ENCODE data around the gene TFB2M. TPM values are rescaled to one million over a fixed set of nuclear protein-coding genes. Genes with fewer than 3 reads are reported as not detected.

TFB2M gene
- polyA plus RNA-seq, 3 donors, result 4.9 to 9.7 (median 7.9) TPM

- H3K9me3 ChIP-seq (replicated peaks in 1 of 2; ENCODE audit: control insufficient read depth in 1 of 2, insufficient read depth in 1 of 2, low read length in 2 of 2), result peaks cover 39 to 99% of the 10 kb centered on the region in 2 donors
- WGBS (ENCODE audit: insufficient coverage), result 100% methylated on average over 1 of the region's 1 CpG
Measured at GRCh38 chr1:246519514-246519913, 46.5 kb downstream of the TFB2M start.

GRCh38 chr1:246518456-246519205 is 47.4 kb downstream of the TFB2M start:
- H3K27me3 Mint-ChIP-seq (ENCODE audit: low read depth in 3 of 3), result peaks cover 0 to 3% (median 3%) of the 10 kb centered on the region in 3 donors
- H3K4me3 ChIP-seq (replicated peaks in 1 of 3; ENCODE audit: low read depth in 2 of 3, low read length in 3 of 3), result no peak overlapping the region
- TF ChIP-seq, protein P1, sequence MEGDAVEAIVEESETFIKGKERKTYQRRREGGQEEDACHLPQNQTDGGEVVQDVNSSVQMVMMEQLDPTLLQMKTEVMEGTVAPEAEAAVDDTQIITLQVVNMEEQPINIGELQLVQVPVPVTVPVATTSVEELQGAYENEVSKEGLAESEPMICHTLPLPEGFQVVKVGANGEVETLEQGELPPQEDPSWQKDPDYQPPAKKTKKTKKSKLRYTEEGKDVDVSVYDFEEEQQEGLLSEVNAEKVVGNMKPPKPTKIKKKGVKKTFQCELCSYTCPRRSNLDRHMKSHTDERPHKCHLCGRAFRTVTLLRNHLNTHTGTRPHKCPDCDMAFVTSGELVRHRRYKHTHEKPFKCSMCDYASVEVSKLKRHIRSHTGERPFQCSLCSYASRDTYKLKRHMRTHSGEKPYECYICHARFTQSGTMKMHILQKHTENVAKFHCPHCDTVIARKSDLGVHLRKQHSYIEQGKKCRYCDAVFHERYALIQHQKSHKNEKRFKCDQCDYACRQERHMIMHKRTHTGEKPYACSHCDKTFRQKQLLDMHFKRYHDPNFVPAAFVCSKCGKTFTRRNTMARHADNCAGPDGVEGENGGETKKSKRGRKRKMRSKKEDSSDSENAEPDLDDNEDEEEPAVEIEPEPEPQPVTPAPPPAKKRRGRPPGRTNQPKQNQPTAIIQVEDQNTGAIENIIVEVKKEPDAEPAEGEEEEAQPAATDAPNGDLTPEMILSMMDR (IDR thresholded peaks at IDR 0.05), result no peak
- no peaks in the 10 kb centered on the region for H3K36me3 ChIP-seq (replicated peaks in 1 of 2; ENCODE audit: control insufficient read depth in 1 of 2, insufficient read depth in 2 of 2, low read length in 2 of 2)
- H3K4me1 ChIP-seq (ENCODE audit: control insufficient read depth in 1 of 2, insufficient read depth in 2 of 2, low read length in 2 of 2), result no peaks in the 10 kb centered on the region
- H4K20me1 ChIP-seq (ENCODE audit: insufficient read depth, low read length), result no peaks in the 10 kb centered on the region
- no peak overlapping the region for H2AFZ ChIP-seq (ENCODE audit: insufficient read depth, low read depth, low read length, poor library complexity, severe bottlenecking)
- no peaks in the 10 kb centered on the region for H3K79me2 ChIP-seq (ENCODE audit: insufficient read depth, low read length)
- H3K4me3 Mint-ChIP-seq, result no peak overlapping the region
- intact Hi-C loops (cut with micrococcal nuclease), result no loop called here
- no peak overlapping the region for H3K9ac ChIP-seq (ENCODE audit: insufficient read depth, low read length, poor library complexity, severe bottlenecking)
- no peak overlapping the region for H3K27ac ChIP-seq (ENCODE audit: low read depth in 1 of 2, low read length in 2 of 2)
- no peak overlapping the region for H3K27ac Mint-ChIP-seq
- H3K9me3 Mint-ChIP-seq, result peaks cover 39 to 99% (median 78%) of the 10 kb centered on the region in 7 donors
- no peaks in the 10 kb centered on the region for H3K27me3 ChIP-seq (ENCODE audit: control insufficient read depth in 2 of 2, insufficient read depth in 2 of 2, low read length in 2 of 2)
- no peak for DNase-seq
- WGBS (ENCODE audit: insufficient coverage), result 91% methylated on average over 17 of the region's 17 CpGs
- no peaks in the 10 kb centered on the region for H3K36me3 Mint-ChIP-seq
- no peak overlapping the region for H3K4me2 ChIP-seq (replicated peaks; ENCODE audit: extremely low read depth, low read length, poor library complexity, severe bottlenecking)
- peaks cover 48 to 99% of the 10 kb centered on the region in 2 donors for H3K9me3 ChIP-seq (replicated peaks in 1 of 2; ENCODE audit: control insufficient read depth in 1 of 2, insufficient read depth in 1 of 2, low read length in 2 of 2)
- H3K4me1 Mint-ChIP-seq, result no peaks in the 10 kb centered on the region

More at GRCh38 chr1:246519514-246519913, 46.5 kb downstream of the TFB2M start:
- intact Hi-C loops (cut with micrococcal nuclease), result no loop called here
- TF ChIP-seq, protein P1 (IDR thresholded peaks at IDR 0.05), result no peak
- no peak overlapping the region for H3K27ac ChIP-seq (ENCODE audit: low read depth in 1 of 2, low read length in 2 of 2)
- Mint-ChIP-seq H3K4me1 (no peaks in the 10 kb centered on the region), H3K9me3 (peaks cover 32 to 97% (median 73%) of the 10 kb centered on the region in 7 donors), H3K4me3 (no peak overlapping the region), H3K27ac (no peak overlapping the region), H3K27me3 (ENCODE audit: low read depth in 3 of 3) (peaks cover 0 to 3% (median 3%) of the 10 kb centered on the region in 3 donors), H3K36me3 (no peaks in the 10 kb centered on the region)
- no peaks in the 10 kb centered on the region for H3K4me1 ChIP-seq (ENCODE audit: control insufficient read depth in 1 of 2, insufficient read depth in 2 of 2, low read length in 2 of 2)
- H3K36me3 ChIP-seq (replicated peaks in 1 of 2; ENCODE audit: control insufficient read depth in 1 of 2, insufficient read depth in 2 of 2, low read length in 2 of 2), result no peaks in the 10 kb centered on the region
- H3K79me2 ChIP-seq (ENCODE audit: insufficient read depth, low read length), result no peaks in the 10 kb centered on the region
- no peak overlapping the region for H3K4me2 ChIP-seq (replicated peaks; ENCODE audit: extremely low read depth, low read length, poor library complexity, severe bottlenecking)
- H3K9ac ChIP-seq (ENCODE audit: insufficient read depth, low read length, poor library complexity, severe bottlenecking), result no peak overlapping the region
- DNase-seq, result no peak
- no peaks in the 10 kb centered on the region for H4K20me1 ChIP-seq (ENCODE audit: insufficient read depth, low read length)
- H2AFZ ChIP-seq (ENCODE audit: insufficient read depth, low read depth, low read length, poor library complexity, severe bottlenecking), result no peak overlapping the region
- no peak overlapping the region for H3K4me3 ChIP-seq (replicated peaks in 1 of 3; ENCODE audit: low read depth in 2 of 3, low read length in 3 of 3)
- H3K27me3 ChIP-seq (ENCODE audit: control insufficient read depth in 2 of 2, insufficient read depth in 2 of 2, low read length in 2 of 2), result no peaks in the 10 kb centered on the region

Data from CD14-positive monocyte (primary cell).